Measurements from ENCODE around the gene ZMIZ2.

Gene ZMIZ2

DNA sequence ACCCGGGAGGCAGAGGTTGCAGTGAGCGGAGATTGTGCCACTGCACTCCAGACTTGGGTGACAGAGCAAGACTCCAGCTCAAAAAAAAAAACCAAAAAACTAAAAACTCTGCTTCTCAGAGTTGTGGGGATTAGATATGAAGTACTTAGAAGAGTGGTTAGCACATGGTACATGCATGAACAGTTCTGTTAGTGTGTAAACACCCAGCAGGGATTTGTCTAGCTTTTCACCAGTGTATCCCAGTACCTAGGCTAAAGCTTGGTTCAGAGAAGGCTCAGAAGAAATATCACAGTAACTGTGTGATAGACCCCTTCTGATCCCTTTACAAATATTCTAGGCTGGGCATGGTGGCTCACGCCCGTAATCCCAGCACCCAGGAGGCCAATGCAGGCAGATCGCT is 57.3 kb downstream of the ZMIZ2 start:
- no peak for DNase-seq

DNA sequence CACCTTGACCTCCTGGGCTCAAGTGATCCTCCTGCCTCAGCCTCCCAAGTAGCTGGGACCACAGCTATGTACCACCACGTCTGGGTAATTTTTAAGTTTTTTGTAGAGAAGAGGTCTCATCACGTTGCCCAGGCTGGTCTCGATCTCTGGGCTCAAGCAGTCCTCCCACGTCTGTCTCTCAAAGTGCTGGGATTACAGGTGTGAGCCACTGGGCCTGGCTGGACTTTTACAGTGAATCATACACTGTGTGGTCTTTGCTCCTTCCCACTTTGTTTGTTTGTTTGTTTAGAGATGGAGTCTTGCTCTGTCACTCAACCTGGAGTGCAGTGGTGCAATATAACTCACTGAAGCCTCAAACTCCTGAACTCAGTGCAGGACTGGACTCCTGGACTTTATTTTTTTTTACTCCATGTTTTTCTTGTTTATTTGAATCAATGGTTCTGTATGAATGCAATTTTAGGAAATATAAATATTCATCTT is 60.3 kb downstream of the ZMIZ2 start:
- DNase-seq, result no peak

DNA sequence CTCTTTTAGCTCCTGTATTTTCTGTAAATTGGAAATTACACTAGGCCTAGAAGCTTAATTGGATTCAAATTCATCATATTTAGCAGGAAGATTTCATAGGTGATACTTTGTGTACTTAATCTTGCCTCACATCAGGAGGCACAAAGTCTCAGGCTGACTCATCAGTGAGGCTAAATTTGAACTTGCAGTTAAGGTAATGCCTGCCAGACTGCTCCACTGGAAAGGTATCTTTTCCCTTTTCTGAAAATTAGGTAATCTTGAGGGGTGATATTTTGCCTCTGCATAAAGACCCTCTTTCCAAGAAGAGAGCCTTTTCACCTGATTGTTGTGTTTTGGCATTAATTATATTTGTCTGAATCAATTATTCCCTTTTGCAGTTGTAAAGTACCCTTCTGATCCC is 62.4 kb downstream of the ZMIZ2 start:
- no peak for DNase-seq

DNA sequence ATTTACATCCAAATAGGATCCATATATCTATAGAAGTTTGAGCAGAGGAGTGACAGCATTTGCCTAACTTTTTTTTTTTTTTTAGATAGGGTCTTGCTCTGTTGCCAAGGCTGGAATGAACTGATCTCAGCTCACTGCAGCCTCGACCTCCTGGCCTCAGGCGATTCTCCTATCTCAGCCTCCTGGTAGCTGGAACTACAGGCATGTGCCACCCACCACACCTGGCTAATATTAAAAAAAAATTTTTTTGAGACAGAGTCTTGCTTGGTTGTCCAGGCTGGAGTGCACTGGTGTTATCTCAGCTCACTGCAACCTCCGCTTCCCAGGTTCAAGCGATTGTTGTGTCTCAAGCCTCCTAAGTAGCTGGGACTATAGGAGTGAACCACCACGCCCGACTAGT is 62.9 kb downstream of the ZMIZ2 start:
- no peak for DNase-seq

DNA sequence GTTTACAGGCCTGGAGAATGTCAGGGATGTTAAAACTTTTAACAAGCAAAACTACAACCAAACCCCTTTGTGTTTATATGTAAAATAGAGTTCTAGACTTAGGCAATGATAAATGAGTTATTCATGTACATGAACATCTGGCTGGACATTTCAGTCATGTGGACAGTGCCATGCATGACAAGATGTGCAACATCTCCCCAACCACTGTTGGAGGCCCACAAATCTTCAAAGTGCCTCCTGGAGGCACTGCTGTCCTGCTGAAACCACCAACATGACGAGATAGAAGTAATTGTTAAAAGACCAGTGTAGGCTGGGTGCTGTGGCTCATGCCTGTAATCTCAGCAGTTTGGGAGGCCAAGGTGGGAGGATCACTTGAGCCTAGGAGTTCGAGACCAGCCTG is 66.3 kb downstream of the ZMIZ2 start:
- no peak for DNase-seq

DNA sequence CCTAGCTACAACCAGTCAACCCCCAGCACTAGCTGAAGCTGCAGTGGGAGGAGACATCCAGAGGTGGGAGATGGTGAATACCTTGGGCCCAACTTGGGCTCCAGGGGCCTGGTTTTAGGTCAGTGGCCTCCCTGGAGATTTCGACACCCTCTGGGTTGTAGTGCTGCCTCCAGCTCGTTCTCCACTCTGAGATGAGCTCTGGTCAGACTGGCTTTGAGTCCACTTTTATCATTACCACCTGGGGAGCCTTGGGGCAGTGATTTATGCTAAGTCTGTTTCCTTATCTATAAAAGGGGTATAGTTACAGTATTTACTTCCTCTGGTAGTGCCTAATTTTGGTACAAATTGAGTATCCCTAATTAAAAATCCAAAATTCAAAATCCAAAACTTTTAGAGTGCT is 70.6 kb downstream of the ZMIZ2 start:
- no peak for DNase-seq
